A673 (cell line): ENCODE data around the gene HOXA6.
A peak's percentile ranks its signal among the peaks of the same experiment; 100 is the strongest.

ENCODE experiments used
- CTCF ChIP-seq: fragments of 300-800, 200-600 bp; sonication (generic); conservative IDR thresholded peaks from 2 replicates; pipeline ENCODE4 v1.5.1; 2017; ENCODE audit warnings: low read depth, mild to moderate bottlenecking, antibody characterized with exemption, low read length, moderate library complexity, mixed read lengths
- EZH2 ChIP-seq: fragments of 200-600 bp; sonication (generic); IDR thresholded peaks from 2 replicates; pipeline ENCODE4 v1.6.1; 2017; ENCODE audit warnings: borderline replicate concordance, low read depth, mild to moderate bottlenecking, mixed read lengths, antibody characterized with exemption, low read length; ENCODE audit not compliant: poor library complexity, severe bottlenecking

GRCh38 chr7:27107391-27108381 is 39.9 kb downstream of the HOXA6 start:
- TF ChIP-seq CTCF (no peak), EZH2 (peak; percentile 75)
